Measurements from ENCODE around the gene FAP.

FAP gene

DNA sequence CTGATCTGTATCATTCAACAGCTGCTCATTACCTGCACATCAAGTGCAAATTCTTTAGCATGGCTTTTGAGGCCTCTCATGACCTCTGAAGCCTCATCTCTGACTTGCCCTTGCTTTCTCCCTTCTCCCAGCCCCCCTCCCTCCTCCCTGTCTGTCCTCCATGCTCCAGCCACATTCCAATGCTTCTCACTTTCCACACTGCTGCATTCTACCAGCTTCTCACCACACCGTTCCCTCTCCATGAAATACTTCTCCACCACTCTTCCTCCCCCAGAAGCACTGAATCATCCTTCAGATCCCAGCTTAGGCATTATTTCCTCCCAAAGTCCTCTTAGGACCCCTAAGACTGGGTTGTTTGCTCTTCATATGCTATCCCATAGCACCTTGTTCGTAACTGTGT lies 118.1 kb downstream of the FAP start:
- DNase-seq = no peak

DNA sequence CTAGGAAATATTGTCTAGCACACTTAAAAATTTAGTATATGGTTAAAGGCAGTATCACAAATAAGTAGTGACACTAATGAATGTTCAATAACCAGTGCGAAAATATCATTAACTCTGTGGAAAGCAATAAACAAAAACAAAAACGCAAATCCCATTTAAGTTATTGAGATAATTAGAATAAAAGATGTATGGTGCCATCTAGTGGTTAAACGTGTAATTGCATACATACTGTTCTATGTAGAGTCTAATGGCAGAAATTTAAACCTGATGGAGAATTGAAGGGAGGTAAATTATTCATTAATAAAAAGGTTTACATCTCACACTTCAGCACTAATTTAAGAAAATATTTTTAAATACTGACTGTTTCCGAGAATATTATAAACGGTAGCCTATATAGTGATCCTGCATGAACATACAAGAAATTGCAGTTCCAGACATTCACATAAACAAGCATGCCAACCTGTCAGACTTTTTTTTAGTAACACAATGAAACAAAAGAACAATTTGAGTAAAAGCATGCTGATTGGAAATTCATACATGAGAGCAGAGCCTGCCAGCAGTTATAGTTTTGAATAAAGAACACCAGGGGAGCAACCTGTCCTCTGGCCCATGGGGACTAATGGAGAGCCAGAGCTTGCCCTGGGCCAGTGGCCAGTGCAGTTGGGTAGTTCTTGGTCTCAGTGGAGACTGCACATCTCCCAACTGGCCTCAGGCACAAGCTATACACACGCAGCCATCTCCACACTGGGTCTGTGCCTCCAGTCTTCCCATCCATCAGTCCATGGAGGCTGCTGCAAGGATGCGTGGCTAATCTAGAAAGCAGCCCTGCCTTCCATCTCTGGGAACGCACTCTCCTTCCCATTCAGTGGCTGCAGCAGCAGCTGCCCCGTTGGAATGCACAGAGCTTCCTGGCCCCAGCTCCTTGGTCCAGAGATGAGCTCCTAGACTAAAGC lies 119.2 kb downstream of the FAP start:
- DNase-seq = no peak

All from activated naive CD4-positive, alpha-beta T cell treated with Interleukin-2 at 50 U/mL for 16 hours (primary cell).